ENCODE data around the gene FMO1. TPM values are rescaled to one million over a fixed set of nuclear protein-coding genes. Genes with fewer than 3 reads are reported as not detected.
A peak's percentile ranks its signal among the peaks of the same experiment; 100 is the strongest.
"Not testable (repeated sequence)": the region's sequence is repeated elsewhere in the genome, so short reads cannot be mapped to it uniquely, and the experiment has no call there.

The FMO1 gene
- total RNA-seq, 1 experiment from 2014 or later, result not detected

GRCh38 chr1:171233183-171233582 is 15.1 kb upstream of the FMO1 start:
- no peak for DNase-seq (ENCODE audit: low read depth)

GRCh38 chr1:171236231-171236630 is 12.1 kb upstream of the FMO1 start:
- DNase-seq (ENCODE audit: low read depth), result not testable (repeated sequence)

GRCh38 chr1:171243878-171244277 is 4.4 kb upstream of the FMO1 start:
- DNase-seq (ENCODE audit: low read depth), result no peak

- peak; percentile 37 for DNase-seq (ENCODE audit: low read depth)
Observed at GRCh38 chr1:171245458-171246064, 2.7 kb upstream of the FMO1 start.

GRCh38 chr1:171247501-171247900 is 793 bp upstream of the FMO1 start:
- DNase-seq (ENCODE audit: low read depth), result no peak

GRCh38 chr1:171248841-171249240 is 547 bp downstream of the FMO1 start:
- no peak for DNase-seq (ENCODE audit: low read depth)

GRCh38 chr1:171250263-171250662 is 2.0 kb downstream of the FMO1 start:
- no peak for DNase-seq (ENCODE audit: low read depth)

GRCh38 chr1:171251042-171251951 is 3.0 kb downstream of the FMO1 start:
- DNase-seq (ENCODE audit: low read depth), result peak; percentile 74

GRCh38 chr1:171251952-171252300 is 3.6 kb downstream of the FMO1 start:
- no peak for DNase-seq (ENCODE audit: low read depth)

- no peak for DNase-seq (ENCODE audit: low read depth)
Observed at GRCh38 chr1:171252482-171252881, 4.2 kb downstream of the FMO1 start.

- DNase-seq (ENCODE audit: low read depth), result peak; percentile 43
Observed at GRCh38 chr1:171254859-171255258, 6.6 kb downstream of the FMO1 start.

GRCh38 chr1:171256940-171257606 is 8.8 kb downstream of the FMO1 start:
- peak; percentile 35 for DNase-seq (ENCODE audit: low read depth)

- DNase-seq (ENCODE audit: low read depth), result no peak
Observed at GRCh38 chr1:171257607-171258076, 9.3 kb downstream of the FMO1 start.

- no peak for DNase-seq (ENCODE audit: low read depth)
Observed at GRCh38 chr1:171258429-171258828, 10.1 kb downstream of the FMO1 start.

- DNase-seq (ENCODE audit: low read depth), result no peak
Observed at GRCh38 chr1:171258943-171259342, 10.6 kb downstream of the FMO1 start.

- DNase-seq (ENCODE audit: low read depth), result no peak
Observed at GRCh38 chr1:171261336-171261735, 13.0 kb downstream of the FMO1 start.

GRCh38 chr1:171263901-171264300 is 15.6 kb downstream of the FMO1 start:
- DNase-seq (ENCODE audit: low read depth), result no peak

GRCh38 chr1:171265686-171266085 is 17.4 kb downstream of the FMO1 start:
- DNase-seq (ENCODE audit: low read depth), result no peak

- DNase-seq (ENCODE audit: low read depth), result no peak
Observed at GRCh38 chr1:171266930-171267329, 18.6 kb downstream of the FMO1 start.

- no peak for DNase-seq (ENCODE audit: low read depth)
Observed at GRCh38 chr1:171267391-171267790, 19.1 kb downstream of the FMO1 start.

- DNase-seq (ENCODE audit: low read depth), result no peak
Observed at GRCh38 chr1:171270806-171271205, 22.5 kb downstream of the FMO1 start.

GRCh38 chr1:171277534-171277933 is 29.2 kb downstream of the FMO1 start:
- DNase-seq (ENCODE audit: low read depth), result no peak

- no peak for DNase-seq (ENCODE audit: low read depth)
Observed at GRCh38 chr1:171279234-171279633, 30.9 kb downstream of the FMO1 start.
